ENCODE measurements around the gene SAT2. TPM values are rescaled to one million over a fixed set of nuclear protein-coding genes. Genes with fewer than 3 reads are reported as not detected.
"Not testable (repeated sequence)": the region's sequence is repeated elsewhere in the genome, so short reads cannot be mapped to it uniquely, and the experiment has no call there.

SAT2 gene
- total RNA-seq, 1 donor from 2014 or later: 18.2 TPM

- intact Hi-C loops (cut with micrococcal nuclease): no loop called here
Observed at GRCh38 chr17:7634384-7634783, 6.8 kb upstream of the SAT2 start.

GRCh38 chr17:7633093-7633492, 5.5 kb upstream of the SAT2 start:
- intact Hi-C loops (cut with micrococcal nuclease): no loop called here

GRCh38 chr17:7632492-7632894, 4.9 kb upstream of the SAT2 start:
- intact Hi-C loops (cut with micrococcal nuclease): loop anchor here (1.0 kb wide), 1 partner anchor 56 kb away; the partner anchor contains the start of gene WRAP53

GRCh38 chr17:7631398-7632380, 4.1 kb upstream of the SAT2 start:
- intact Hi-C loops (cut with micrococcal nuclease): loop anchor here (1.0 kb wide), 1 partner anchor 57 kb away; the partner anchor contains the start of gene WRAP53

GRCh38 chr17:7629939-7630571, 2.4 kb upstream of the SAT2 start, which contains the start of gene SHBG:
Gene SHBG, plus strand, starts transcription at chr17:7630135. Its CDS starts 38 bp downstream, at chr17:7630173.
- intact Hi-C loops (cut with micrococcal nuclease): no loop called here

GRCh38 chr17:7626956-7627249, 718 bp downstream of the SAT2 start:
- intact Hi-C loops (cut with micrococcal nuclease): no loop called here

GRCh38 chr17:7626307-7626706, 1.3 kb downstream of the SAT2 start:
- intact Hi-C loops (cut with micrococcal nuclease): no loop called here

GRCh38 chr17:7625749-7626148, 1.9 kb downstream of the SAT2 start:
- intact Hi-C loops (cut with micrococcal nuclease): not testable (repeated sequence)

GRCh38 chr17:7623661-7624060, 4.0 kb downstream of the SAT2 start:
- intact Hi-C loops (cut with micrococcal nuclease): no loop called here

GRCh38 chr17:7620835-7621234, 6.8 kb downstream of the SAT2 start:
- intact Hi-C loops (cut with micrococcal nuclease): no loop called here

GRCh38 chr17:7618608-7619007, 9.0 kb downstream of the SAT2 start:
- intact Hi-C loops (cut with micrococcal nuclease): loop anchor here (10.0 kb wide), 1 partner anchor 216 kb away; the partner anchor contains the start of gene KDM6B

- intact Hi-C loops (cut with micrococcal nuclease): loop anchor here (1.0 to 10.0 kb wide), 5 partner anchors 33 to 219 kb away; partner anchors contain the start of genes KDM6B, MPDU1, POLR2A and WRAP53
Observed at GRCh38 chr17:7615265-7615747, 12.3 kb downstream of the SAT2 start.

- intact Hi-C loops (cut with micrococcal nuclease): loop anchor here (1.0 to 10.0 kb wide), 5 partner anchors 32 to 220 kb away; partner anchors contain the start of genes KDM6B, MPDU1, POLR2A and WRAP53
Observed at GRCh38 chr17:7614425-7615264, 13.0 kb downstream of the SAT2 start, which contains the start of gene FXR2. Gene FXR2, minus strand, starts transcription at chr17:7614897. Its CDS starts 365 bp downstream, at chr17:7614532.

GRCh38 chr17:7613769-7614424, 13.7 kb downstream of the SAT2 start:
- intact Hi-C loops (cut with micrococcal nuclease): loop anchor here (2.0 to 10.0 kb wide), 2 partner anchors 31 to 221 kb away; partner anchors contain the start of genes KDM6B and MPDU1

- intact Hi-C loops (cut with micrococcal nuclease): loop anchor here (10.0 kb wide), 1 partner anchor 223 kb away; the partner anchor contains the start of gene KDM6B
Observed at GRCh38 chr17:7612294-7612640, 15.4 kb downstream of the SAT2 start.

GRCh38 chr17:7611635-7612293, 15.9 kb downstream of the SAT2 start:
- intact Hi-C loops (cut with micrococcal nuclease): loop anchor here (10.0 kb wide), 1 partner anchor 223 kb away; the partner anchor contains the start of gene KDM6B

- intact Hi-C loops (cut with micrococcal nuclease): loop anchor here (10.0 kb wide), 1 partner anchor 224 kb away; the partner anchor contains the start of gene KDM6B
Observed at GRCh38 chr17:7610641-7611040, 17.0 kb downstream of the SAT2 start.

- intact Hi-C loops (cut with micrococcal nuclease): no loop called here
Observed at GRCh38 chr17:7606280-7606679, 21.3 kb downstream of the SAT2 start.

GRCh38 chr17:7597561-7597960, 30.1 kb downstream of the SAT2 start:
- intact Hi-C loops (cut with micrococcal nuclease): not testable (repeated sequence)

Data from T-helper 2 cell treated with Interferon-gamma antibody and Interleukin-4, amounts not matched to agents 100 ng/mL and 5 ng/mL, for 36 hours (primary cell).